Raji (cell line): ENCODE data around the gene USH1C.

Experiments used
- POLR2A ChIP-seq: IDR thresholded peaks from 2 replicates; pipeline ENCODE4 v1.6.1; 2011; ENCODE audit warnings: low read depth, low read length, control low read depth; ENCODE audit not compliant: insufficient read depth

The USH1C gene

DNA sequence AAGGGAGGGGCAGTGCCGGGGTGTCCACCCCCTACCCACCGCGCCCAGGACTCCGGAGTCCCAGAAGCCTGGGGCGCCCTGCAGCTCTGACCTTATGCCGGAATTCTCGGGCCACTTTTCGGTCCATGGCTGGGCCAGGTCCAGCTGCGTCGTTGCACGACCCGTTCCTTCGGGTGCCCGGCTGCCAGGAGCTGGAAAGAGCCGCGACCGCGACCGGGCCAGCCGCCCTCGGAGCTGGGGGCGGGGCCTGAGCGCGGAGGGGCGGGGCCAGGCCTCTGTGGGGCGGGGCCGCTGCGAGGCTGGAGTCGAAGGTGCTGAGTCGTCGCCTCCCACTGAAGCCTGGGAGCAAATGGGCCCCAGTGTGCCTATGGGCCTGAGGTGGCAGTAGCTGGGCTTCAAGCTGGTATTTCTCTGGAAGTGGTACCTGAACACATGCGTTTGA, at the start of gene USH1C:
Gene USH1C (minus strand): TSS at position 236 of the 442 bp plus-strand sequence. CDS start 109 bp downstream, at position 127.
- TF ChIP-seq POLR2A, result no peak

DNA sequence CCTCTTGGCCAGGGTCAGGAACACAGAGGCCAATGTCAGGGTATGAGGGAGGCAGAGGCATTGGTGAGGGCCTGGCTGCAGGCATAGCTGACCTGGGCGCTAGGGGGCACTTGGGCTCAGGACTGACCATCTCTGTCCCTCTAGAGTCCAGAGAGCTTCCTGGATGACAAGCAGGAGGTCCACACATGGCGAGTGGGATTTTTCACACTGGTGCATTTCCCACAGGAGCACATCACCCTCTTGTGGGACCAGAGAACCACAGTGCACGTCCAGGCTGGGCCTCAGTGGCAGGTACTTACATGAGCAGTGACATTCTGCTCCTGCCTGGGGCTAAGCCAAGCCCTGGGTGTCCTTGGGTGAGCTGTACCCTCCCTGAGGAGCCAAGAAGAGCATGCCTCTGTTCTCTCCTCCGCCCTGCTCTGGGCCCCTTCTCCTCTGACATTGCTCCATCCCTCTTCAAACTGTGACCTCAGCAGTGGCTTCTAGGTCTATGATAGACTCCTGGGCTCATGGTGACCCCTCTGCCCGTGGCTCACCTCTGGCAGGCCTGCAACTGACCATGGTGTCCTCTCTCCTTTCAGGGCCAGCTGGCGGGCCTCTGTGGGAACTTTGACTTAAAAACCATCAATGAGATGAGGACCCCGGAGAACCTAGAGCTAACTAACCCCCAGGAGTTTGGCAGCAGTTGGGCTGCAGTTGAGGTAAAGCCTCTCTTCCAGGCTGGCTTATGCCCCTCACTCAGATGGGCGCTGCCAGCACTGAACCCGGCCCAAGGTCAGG, 49.4 kb upstream of the USH1C start:
- no peak for TF ChIP-seq POLR2A

DNA sequence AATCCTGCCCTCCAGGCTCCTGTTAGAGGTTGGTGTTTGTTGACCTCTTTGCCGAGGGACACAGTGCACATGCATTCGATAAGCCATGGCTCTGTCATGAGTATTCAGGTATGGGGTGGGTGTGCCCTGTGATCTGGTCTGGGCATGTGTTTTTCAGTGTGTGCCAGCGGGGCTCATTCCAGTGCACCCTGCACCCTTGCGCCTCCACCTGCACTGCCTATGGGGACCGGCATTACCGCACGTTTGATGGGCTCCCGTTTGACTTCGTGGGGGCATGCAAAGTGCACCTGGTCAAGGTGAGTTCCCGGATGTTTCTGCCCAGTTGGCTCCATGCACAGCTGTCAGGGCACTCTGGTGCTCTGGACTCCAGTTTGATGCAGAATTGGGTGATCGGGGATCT, 47.1 kb upstream of the USH1C start:
- no peak for TF ChIP-seq POLR2A

DNA sequence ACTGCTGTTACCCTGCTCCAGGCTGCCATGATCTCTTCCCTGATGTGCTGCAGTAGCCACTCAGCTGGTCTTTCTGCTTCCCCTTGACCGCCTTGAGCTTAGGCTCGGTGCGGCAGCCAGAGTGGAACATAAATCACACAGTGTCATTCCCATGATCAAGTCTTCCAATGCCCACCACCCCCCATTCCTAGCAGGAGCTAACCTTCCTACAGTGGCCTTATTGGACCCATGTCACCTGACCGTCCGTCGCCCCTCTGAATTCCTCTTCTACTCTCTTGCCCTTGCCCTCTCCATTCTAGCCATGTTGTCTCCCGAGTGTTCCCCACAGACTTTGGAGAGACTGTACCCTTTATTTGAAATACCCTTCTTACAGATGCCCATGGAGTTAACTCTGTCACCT, 46.2 kb upstream of the USH1C start:
- no peak for TF ChIP-seq POLR2A

GRCh38 chr11:17588721-17589120, 44.5 kb upstream of the USH1C start:
- no peak for TF ChIP-seq POLR2A

DNA sequence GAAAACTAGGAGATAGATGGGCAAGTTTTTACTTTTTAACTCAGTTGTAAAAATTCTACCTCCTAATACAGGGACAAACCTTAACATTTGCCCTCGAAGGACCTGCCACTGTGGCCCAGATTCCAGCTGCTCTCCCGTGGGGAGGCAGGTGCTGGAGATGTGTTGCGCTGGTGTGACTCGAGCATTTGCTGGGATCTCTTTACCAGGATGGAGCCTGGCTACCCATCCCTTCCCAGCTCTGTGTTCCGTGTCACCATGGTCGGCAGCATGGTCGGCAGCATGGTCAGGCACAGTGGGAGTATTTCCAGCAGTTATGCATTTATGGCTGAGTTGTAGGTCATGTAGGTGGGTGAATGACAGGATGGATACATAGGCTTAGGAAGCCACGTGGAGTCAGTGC, 44.0 kb upstream of the USH1C start:
- no peak for TF ChIP-seq POLR2A

DNA sequence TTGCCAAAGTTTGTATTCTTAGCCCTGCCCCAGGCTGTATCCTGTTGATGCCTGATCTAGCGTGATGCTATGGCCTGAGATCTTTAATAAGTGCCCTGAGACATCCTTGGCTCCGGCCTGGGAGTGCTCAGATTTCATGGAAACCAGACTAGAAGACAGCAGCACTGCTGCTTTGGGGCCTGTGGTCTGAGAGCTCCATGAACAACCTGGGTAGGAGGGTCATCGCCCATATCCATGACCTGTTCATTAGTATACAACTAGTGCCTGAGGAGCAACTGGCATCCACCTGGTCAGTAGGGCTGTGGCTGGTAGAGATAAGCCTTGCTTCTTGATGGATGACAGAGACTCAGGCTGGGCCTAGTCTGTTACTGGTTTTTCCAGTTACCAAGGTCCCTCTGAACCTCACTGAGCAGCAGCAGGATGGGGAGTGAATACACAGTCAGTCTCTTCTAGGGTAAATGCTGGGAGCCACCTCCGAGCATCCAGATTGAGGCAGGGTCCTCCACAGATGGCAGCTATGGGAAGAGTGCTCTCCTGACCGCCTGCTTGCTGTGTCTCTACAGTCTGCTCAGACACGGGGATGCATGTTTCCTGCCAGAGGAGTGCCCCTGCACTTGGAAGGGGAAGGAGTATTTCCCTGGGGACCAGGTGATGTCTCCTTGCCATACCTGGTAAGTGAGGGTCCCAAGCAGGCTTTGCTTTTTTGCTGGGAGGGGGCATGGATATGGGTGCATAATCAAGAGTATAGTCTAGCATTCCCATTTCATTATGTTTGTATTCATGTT, 41.9 kb upstream of the USH1C start:
- TF ChIP-seq POLR2A, result no peak

GRCh38 chr11:17581732-17582053, 37.5 kb upstream of the USH1C start:
- TF ChIP-seq POLR2A, result no peak

- TF ChIP-seq POLR2A, result no peak
Measured at GRCh38 chr11:17581036-17581731, 37.0 kb upstream of the USH1C start.

DNA sequence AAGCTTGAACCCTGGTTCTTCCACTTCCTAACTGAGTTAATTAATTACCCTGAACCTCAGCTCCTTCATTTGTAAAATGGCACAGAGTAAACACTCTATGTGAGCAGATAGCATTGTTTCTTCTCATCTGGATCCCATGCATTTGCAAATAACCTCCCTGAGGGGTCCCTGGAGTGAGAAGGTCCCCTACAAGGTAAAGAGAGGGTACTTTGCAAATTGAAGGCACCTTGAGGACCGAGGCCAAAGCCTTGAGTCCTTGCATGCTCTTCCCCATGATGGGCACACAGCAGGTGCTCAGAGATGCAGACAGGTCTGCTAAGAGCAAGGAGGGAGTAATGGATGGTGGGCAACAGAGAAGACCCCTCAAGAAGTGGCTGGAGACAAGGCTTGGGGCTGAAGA, 36.1 kb upstream of the USH1C start:
- no peak for TF ChIP-seq POLR2A

DNA sequence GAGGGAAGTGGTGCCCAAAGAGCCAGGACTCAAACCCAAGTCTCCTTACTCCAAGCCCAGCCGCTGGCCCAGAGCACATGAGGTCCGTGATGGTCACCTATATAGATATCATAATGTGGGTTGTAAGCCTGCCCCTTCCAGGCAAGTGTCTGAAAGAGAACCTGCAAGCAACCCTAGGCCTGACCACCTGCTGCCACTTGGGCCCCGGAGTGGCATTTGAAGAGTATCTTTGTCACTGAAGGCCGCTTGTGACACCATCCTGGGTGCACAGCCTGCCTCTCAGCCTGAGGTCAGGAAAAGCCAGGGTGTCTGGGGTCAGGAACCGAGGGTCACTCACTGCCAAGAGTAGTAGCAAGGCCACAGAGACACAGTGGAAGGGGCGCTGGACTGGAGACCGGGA, 35.2 kb upstream of the USH1C start:
- TF ChIP-seq POLR2A, result no peak

GRCh38 chr11:17578958-17579357, 34.7 kb upstream of the USH1C start:
- no peak for TF ChIP-seq POLR2A

DNA sequence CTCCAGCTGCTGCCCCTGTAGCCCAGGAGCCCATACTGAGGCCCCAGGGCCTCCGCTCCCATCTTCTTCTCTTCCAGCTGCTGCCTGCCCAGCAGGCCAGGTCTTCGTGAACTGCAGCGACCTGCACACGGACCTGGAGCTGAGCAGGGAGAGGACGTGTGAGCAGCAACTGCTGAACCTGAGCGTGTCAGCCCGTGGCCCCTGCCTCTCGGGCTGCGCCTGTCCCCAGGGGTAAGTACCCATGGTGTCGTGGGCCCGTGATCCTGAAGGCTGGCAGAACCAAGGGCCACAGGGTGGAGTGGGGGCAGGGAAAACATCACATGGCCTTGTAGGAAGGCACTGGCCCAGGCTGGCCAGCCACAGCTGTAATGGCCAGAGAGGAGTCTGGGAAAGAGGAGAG, 34.1 kb upstream of the USH1C start:
- no peak for TF ChIP-seq POLR2A

GRCh38 chr11:17575431-17576425, 31.5 kb upstream of the USH1C start:
- TF ChIP-seq POLR2A, result no peak
